K562 (cell line): ENCODE results near the gene ZNF74.

Experiments used
- BHLHE40 ChIP-seq: IDR thresholded peaks from 2 replicates; pipeline ENCODE4 v1.6.1; 2011; ENCODE audit warnings: low read length, improper control_type of control experiment
- EGR1 ChIP-seq: fragments of 450-650 bp; conservative IDR thresholded peaks from 2 replicates; pipeline ENCODE4 v1.6.1; 2017; ENCODE audit warnings: mild to moderate bottlenecking
- EZH2 ChIP-seq: IDR thresholded peaks from 2 replicates; pipeline ENCODE4 v1.6.1; 2012; ENCODE audit warnings: low read depth, mild to moderate bottlenecking, inconsistent platforms, low read length, borderline replicate concordance
- FOXM1 ChIP-seq, 2 experiments: fragments of 450-650 bp in 1 of 2; sonication (generic) in 1 of 2; formaldehyde crosslinking in 1 of 2; IDR thresholded peaks; 2 replicates each; pipeline versions ENCODE4 v1.6.1 to v1.9.0; 2017 to 2022; ENCODE audit warnings: low read depth in 2 of 2, mild to moderate bottlenecking in 2 of 2, missing genetic modification reagents in 1 of 2, moderate library complexity in 1 of 2
- IRF2 ChIP-seq: sonication (generic); formaldehyde crosslinking; IDR thresholded peaks from 2 replicates; pipeline ENCODE4 v1.8.1; 2022; ENCODE audit warnings: mild to moderate bottlenecking, missing genetic modification reagents
- RAD21 ChIP-seq, 2 experiments: fragments of 250-450 bp in 1 of 2; fragments of 450-650 bp in 1 of 2; sonication (Bioruptor Pico) in 1 of 2; formaldehyde crosslinking in 1 of 2; IDR thresholded peaks in 1 of 2; conservative IDR thresholded peaks in 1 of 2; 2 replicates each; pipeline versions ENCODE4 v1.4.0 to v1.8.0; 2020 to 2022; ENCODE audit warnings: mild to moderate bottlenecking in 2 of 2, moderate library complexity in 1 of 2
- SMC3 ChIP-seq: conservative IDR thresholded peaks from 2 replicates; pipeline ENCODE4 v1.6.1; 2011; ENCODE audit warnings: low read depth, low read length, improper control_type of control experiment; ENCODE audit not compliant: insufficient read depth
- STAT5B ChIP-seq: fragments of 250-450 bp; sonication (Bioruptor Pico); IDR thresholded peaks from 2 replicates; pipeline ENCODE4 v1.8.0; 2021; ENCODE audit warnings: mild to moderate bottlenecking, inconsistent platforms
- ZNF121 ChIP-seq: sonication (generic); formaldehyde crosslinking; conservative IDR thresholded peaks from 2 replicates; pipeline ENCODE4 v1.8.0; 2022; ENCODE audit warnings: missing genetic modification reagents
- ZNF695 ChIP-seq: fragments of 450-650 bp; formaldehyde crosslinking; IDR thresholded peaks from 2 replicates; pipeline ENCODE4 v1.4.0; 2020; ENCODE audit warnings: mild to moderate bottlenecking, moderate library complexity
- ZSCAN29 ChIP-seq: fragments of 450-650 bp; IDR thresholded peaks from 2 replicates; pipeline ENCODE4 v1.6.1; 2017
- TF ChIP-seq, protein P1 (sequence below), 3 experiments: IDR thresholded peaks in 2 of 3; conservative IDR thresholded peaks in 1 of 3; 2 replicates each; pipeline ENCODE4 v1.5.1; 2011 to 2012; ENCODE audit warnings: low read length in 3 of 3, mild to moderate bottlenecking in 3 of 3, control low read depth in 2 of 3, improper control_type of control experiment in 1 of 3, inconsistent platforms in 1 of 3, low read depth in 1 of 3, mixed read lengths in 1 of 3, moderate library complexity in 1 of 3; ENCODE audit not compliant: insufficient read depth in 2 of 3

DNA sequence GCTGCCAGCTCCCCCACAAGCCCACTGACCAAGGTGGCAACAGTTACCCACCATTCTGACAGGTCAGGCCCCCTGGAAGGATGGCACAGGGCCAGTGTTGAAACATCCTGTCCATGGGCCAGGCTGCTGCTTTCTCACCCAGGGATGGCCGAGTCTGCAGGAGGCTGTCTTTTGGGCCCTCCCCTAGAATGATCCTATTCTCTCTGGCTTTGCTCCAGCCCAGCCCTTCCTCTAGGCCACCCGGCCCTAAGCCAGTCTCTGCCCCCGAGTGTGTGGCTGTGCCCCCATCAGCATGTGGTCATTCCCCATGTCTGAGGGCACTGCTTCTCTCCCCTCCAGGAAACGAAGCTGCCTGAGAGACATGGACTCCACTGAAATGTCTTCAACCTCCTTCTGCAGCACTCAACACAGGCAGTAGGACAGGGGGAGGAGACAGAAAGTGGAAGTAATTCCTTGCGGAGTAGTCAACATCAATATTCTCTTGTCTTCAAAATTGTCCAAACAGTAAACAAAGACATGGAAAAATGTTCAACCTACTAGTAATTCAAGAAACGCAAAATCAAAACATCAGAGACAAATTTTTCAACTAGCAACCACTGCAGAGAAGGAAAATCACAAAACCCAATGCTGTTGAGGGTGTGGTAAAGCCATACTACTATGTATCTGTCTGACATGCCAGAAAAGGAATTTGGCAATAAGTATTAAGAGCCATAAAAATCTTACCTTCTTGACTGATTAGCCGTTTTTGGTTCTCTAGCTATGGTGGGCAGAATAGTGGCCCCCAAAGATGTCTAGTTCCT is 48.7 kb downstream of the ZNF74 start:
- TF ChIP-seq EGR1: no peak
- TF ChIP-seq STAT5B (CRISPR knock-in tag): no peak
- TF ChIP-seq ZSCAN29: no peak
- TF ChIP-seq IRF2 (CRISPR knock-in tag): no peak
- TF ChIP-seq BHLHE40: no peak
- TF ChIP-seq ZNF695 (CRISPR knock-in tag): no peak
- TF ChIP-seq, protein P1, sequence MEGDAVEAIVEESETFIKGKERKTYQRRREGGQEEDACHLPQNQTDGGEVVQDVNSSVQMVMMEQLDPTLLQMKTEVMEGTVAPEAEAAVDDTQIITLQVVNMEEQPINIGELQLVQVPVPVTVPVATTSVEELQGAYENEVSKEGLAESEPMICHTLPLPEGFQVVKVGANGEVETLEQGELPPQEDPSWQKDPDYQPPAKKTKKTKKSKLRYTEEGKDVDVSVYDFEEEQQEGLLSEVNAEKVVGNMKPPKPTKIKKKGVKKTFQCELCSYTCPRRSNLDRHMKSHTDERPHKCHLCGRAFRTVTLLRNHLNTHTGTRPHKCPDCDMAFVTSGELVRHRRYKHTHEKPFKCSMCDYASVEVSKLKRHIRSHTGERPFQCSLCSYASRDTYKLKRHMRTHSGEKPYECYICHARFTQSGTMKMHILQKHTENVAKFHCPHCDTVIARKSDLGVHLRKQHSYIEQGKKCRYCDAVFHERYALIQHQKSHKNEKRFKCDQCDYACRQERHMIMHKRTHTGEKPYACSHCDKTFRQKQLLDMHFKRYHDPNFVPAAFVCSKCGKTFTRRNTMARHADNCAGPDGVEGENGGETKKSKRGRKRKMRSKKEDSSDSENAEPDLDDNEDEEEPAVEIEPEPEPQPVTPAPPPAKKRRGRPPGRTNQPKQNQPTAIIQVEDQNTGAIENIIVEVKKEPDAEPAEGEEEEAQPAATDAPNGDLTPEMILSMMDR (IDR thresholded peaks at IDR 0.05 in 2 of 3, conservative IDR thresholded peaks at IDR 0.05 in 1 of 3; ENCODE audit: insufficient read depth in 2 of 3, low read depth in 1 of 3, low read length in 3 of 3): no peak
- no peak for TF ChIP-seq EZH2
- no peak for TF ChIP-seq RAD21 (CRISPR knock-in tag; conservative IDR thresholded peaks at IDR 0.05 in 1 of 2, IDR thresholded peaks at IDR 0.05 in 1 of 2)
- no peak for TF ChIP-seq FOXM1 (IDR thresholded peaks at IDR 0.05; ENCODE audit: low read depth)
- TF ChIP-seq FOXM1 (CRISPR knock-in tag; IDR thresholded peaks at IDR 0.05; ENCODE audit: low read depth): no peak; the same call in 1 of the 2 replicates
- TF ChIP-seq ZNF121 (CRISPR knock-in tag): no peak
- TF ChIP-seq SMC3: no peak
